NAMALWA (cell line): ENCODE results near the gene SPAG16.

Experiments
- DNase-seq: peaks from one replicate; pipeline ENCODE4 v3.0.0-alpha.2; 2015; ENCODE audit warnings: low spot score

SPAG16 gene

DNA sequence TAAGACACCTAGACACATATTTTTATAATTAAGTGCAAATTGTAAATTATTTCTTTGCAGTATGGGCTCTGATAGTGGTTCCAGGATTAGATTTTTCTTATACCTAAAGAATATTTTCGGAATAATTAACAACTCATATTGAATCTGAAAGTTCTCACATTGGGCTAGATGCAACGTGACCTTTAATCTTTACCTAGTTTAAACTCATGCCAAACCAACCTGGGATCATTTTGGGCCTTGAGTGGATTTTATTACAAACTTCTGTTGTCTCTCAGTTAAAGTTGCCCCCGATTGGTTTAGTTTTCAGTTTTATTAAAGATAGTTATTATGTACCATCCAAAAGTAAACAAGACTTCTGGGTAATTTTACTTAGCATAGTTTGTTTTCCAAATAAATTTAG lies 896.4 kb downstream of the SPAG16 start:
- DNase-seq, result no peak

DNA sequence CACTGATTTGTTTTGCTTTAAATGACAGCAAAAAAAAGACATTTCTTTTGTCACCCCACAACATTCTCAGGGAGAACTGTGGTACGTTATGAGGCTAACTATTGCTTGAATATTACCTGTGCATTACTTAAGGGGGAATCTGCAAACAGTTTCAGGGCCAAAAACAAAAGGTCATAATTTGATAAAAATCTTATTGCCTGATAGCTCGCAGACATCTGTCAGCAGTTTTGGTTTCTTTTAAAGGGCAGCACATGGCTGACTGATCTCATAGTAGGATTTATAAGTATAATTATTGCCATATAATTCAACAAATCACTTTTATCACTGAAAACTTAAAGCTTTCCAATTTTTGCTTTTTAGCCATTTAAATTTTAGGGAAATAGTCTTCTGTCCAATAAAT lies 900.2 kb downstream of the SPAG16 start:
- no peak for DNase-seq

DNA sequence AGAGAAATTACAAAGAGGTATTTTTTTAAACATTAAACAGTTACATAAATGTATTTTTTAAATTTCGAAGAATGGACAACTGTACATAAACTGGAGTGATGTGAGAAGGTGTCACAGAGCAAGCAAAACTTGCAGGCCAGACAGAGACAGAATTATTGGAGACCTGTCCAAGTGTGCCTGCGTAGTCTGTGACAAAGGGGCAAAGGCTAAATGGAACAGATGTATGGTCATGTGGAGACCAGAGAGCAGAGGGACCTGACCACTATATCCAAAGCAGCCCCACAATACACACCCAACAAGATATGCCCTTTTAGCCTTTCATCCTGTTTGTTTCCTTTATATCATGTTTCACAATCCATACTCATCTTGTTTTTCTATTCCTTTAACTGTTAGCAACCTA lies 901.3 kb downstream of the SPAG16 start:
- DNase-seq, result no peak

DNA sequence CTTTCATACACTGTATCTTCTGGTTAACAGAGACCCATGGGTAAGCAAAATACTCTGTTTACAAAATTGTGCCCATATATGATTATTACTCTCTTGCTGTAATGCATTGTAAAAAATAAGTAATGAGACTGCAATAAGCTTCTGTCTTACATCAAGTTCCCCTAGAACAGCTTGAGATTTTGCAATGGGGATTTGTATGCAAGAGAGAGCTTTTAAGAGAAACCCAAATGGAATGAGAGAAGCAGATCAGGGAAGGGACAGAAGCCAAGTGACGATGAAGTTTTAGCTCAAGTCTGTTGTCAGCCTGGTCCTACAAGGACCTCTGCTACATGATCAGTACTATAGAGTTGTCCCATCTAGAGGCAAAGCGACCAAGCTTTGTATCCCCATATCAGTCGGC lies 908.4 kb downstream of the SPAG16 start:
- DNase-seq, result no peak

DNA sequence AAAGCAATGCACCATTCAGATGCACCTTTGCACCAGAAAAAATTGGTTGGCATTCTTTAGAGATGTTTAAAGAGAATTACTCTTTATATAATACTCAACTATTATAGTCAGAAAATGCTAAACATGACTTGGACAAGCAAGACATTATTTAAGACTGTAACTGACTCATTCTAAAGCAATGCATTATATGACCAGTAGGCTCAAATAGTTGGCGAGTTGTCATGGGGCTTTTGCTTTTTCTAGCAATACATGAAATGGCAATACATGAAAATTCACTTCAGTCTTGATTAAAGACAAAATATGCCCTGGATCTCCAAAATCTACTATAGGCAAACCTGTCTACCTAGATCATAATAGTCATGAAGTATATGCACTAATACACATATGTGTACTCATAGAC lies 909.7 kb downstream of the SPAG16 start:
- no peak for DNase-seq

DNA sequence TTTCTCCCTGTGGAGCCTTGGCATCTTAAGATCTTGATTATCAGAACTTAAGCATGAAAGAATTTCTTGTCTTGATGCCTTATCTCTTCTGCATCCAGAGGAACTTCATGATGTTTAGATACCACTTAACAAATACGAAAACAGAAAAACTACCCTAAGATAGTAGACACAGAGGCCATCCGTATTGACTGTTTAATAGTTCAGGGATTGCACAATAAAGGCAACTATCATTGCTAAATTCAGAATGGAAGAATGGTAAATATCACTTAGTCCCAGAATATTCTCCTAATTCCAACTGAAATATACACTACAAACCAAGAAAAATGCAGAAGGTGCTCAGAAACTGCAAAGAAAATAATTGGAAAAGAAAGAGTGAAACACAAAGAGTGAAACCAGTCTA lies 912.0 kb downstream of the SPAG16 start:
- no peak for DNase-seq

DNA sequence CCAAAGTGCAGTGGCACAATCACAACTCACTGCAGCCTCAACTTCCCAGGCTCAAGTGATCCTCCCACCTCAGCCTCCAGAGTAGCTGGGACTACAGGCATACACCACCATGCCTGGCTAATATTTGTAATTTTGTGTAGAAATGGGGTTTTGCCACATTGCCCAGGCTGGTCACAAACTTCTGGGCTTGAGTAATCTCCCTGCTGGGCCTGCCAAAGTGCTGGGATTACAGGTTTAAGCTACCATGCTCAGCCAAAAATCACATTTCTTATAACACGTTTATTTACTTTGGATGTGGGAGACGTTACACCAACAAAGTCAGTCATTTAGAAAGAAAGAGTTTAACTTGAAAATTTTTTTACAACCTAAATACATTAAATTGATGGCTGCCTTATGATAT lies 917.6 kb downstream of the SPAG16 start:
- DNase-seq, result no peak

DNA sequence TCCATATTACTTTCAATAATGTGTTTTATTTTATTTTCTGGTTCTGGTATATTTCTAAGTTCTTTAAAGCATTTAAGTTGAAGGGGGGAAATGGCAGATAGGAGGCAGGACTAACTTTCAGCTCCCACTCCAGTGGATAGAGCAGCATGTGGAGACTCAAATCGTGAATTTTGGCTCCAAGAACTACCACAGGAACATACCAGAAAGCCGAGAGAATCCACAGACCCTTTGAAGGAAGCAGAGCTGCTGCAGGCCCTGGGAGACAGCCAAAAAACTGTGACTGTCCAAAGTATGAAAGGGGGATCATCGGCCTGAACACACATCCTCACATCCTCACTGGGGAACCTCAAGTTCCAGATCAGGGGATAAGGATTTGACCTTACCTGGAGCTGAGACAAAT lies 919.0 kb downstream of the SPAG16 start:
- no peak for DNase-seq

DNA sequence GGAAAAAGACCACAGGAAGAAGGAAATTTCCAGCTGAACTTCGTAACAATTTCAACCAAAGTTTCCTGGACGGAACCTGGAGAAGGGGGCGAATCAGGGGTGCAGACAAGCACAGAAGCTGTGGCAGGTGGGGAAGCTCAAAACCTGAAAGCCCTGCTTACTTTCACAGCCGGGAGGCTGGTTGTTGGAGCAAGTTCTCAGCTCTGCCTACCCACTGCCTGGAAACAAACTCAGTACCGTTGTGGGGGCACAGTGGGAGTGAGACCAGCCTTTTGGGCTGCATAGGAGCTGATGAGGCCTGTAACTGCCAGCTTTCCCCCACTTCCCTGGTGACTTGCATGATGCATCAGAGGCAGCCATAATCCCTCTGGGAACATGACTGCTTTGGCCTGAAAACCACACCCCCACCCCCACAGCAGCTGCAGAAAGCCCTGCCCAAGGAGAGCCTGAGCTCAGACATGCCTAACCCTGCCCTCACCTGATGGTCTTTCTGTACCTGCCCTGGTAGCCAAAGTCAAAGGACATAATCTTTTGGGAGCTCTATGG lies 919.6 kb downstream of the SPAG16 start:
- no peak for DNase-seq

DNA sequence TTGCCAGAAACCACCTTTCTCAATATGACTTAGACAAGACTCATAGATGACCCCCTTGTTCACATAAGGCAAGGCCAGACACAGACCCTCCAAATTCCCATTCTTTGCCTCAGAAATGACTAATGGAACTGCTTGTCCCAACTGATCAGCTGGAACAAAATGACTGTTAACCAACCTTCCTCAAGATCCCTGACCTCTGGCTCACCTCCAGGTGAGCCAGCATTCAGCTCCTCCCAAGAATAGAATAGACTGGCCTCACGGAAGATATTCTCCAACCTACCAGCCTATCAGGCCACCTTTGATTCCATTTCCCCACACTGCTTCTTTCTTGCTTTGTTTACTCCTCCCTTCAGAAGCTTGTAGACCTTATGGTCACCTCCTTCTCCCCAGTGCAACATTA lies 930.8 kb downstream of the SPAG16 start:
- DNase-seq, result no peak

DNA sequence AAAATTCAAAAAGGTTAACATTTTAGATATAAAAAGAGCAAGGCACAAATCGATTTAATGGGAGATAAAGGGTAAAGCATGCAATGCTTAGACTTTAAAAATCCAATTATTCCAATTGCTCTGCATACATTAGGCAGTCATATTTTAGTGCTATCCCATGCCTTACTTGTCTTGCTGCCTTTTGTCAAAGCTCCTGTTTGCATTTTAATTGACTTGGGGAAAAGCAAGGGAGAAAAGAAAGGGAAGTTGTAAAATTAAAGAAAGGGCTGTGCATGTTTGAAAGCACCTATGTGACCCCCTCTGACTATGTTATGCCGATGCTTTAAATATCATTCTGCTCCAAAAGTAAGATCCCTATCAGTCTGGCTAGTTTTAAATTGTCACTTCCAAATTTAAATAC lies 932.9 kb downstream of the SPAG16 start:
- no peak for DNase-seq

DNA sequence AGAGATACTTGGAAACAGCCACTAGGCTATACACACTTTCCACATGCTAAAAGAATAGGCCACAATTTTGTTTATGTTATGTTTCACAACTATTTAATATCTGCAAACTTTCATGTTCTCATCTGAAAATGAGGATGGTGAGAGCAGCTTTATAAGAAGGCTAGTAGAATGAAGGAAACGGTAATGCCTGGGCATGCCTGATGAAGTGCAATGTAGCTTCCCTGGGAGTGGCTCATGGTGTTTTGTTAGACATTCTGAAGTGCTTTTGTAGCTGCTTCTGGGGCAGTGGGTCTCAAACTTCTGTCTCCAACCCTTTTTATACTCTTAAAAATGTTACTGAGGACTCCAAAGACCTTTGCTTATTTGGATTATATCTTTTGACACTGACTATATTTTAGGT lies 933.3 kb downstream of the SPAG16 start:
- no peak for DNase-seq

DNA sequence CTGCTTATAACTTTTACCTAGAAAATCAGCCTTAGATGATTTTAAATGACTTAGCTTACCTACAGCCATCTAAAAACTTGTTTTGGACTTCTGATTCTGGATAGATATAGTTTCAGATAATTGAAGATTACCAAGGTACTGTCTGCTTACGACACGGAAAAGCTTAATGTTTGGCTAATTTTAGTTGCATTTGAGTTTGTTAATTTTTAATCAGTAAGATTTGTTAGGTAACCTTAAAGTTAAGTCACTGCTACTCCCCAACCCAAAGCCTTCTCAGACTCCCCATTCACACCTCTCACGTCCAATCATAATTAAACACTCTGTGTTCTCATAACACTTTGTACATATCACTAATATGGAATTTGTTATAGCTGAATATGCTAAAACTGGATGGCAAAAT lies 936.0 kb downstream of the SPAG16 start:
- DNase-seq, result no peak

DNA sequence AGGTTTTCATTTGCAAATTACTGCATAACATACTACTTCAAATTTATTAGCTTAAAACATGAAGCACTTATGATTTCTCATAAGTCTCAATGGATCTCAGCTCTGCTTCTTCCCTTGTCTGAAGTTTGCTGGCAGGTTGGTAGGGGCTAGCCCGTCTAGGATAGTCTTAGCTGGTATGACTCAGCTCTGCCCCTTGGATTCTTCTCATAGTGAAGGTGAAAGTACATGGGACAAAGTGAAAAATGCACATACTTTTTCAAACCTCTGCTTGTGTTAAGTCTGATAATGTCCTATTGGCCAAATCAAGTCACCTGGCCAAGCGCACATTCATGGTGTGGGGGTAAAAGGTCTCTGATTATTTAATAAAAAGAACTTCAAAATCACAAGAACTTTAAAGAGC lies 941.8 kb downstream of the SPAG16 start:
- no peak for DNase-seq

DNA sequence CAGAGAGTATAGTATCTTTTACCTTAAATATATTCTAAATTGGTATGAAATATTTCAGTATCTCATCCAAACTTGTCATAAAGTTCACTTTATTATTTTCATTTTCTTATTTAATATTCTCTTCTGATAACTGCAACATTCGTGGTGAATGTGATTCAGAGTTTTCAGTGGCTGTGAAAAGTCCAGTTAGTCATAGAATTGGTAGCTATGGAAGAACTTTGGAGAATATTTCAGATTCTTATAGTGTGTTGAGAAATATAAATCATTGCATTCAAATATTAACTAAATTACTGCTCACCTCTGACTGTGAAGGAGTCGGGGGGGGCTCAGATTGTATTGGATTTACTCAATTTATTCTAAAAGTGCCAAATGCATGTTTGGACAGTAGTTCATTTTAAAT lies 948.0 kb downstream of the SPAG16 start:
- no peak for DNase-seq

DNA sequence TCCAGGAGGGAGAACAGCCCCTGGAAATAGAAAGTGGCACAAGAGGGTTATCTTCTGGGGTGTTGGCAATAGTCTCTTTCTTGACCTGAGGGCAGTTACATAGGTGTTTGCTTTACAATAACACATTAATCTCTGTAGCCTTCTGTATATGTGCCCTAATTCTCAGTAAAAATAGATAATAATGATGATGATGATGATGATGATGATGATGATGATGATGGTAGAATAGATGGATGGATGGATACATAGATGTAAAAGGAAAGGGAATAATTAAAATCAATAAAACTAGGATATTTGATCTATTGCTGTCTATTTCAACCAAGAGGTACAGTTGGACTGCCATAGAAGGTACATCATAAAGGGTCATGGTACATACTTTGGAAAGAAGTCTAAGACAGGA lies 948.9 kb downstream of the SPAG16 start:
- DNase-seq, result no peak

DNA sequence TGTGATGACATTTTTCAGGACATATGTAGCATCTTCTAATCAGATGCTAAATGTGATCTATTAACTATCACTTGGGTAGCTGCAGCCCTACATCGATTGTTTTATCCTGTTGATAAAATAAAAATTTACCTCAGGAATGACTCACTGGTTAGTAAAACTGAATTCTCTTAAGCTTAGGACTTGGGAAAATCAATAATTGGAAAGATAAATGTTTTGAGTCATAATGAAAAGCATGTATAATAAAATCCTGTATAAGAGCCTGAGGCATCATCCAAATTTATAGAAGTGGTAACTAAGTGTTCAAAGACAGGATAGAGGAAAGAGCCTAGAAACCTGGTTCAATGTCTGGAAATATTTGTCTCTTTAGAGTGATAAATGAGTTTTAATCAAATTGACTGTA lies 958.5 kb downstream of the SPAG16 start:
- no peak for DNase-seq

DNA sequence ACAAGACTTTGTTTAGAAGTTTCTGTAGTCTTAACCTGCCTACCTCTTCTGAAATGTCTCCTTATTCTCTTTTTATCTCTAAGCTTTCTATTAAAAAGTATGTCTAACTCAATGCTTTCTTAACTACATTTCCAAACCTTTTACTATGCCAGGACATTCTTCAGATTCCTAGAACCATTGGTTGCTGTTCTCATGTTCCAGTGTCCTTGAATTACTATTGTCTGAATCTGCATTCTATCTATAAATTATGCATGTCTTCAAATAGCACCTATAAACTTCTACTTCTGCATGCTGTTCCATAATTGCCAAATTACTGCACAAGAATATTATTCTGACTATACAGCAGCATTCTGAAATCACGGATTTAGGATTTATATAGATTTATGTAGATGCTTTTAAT lies 960.6 kb downstream of the SPAG16 start:
- no peak for DNase-seq

DNA sequence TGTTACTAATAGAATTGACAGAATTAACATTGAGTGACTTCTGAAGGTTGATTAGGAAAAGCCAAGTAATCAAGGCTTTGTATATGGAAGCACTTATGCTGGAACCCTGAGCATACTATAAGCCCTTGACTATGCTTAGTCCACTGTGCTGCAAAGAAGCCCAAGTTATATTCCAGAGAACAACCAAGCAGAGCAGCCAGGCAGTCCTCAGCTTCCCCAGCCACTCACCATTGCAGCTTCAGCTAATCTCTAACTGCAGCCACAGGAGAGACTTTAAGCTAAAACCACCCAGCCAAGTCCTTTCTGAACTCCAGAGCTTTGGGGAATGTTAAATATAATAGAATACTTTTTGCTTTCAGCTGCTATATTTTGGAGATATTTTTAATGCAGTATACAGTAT lies 962.2 kb downstream of the SPAG16 start:
- no peak for DNase-seq

DNA sequence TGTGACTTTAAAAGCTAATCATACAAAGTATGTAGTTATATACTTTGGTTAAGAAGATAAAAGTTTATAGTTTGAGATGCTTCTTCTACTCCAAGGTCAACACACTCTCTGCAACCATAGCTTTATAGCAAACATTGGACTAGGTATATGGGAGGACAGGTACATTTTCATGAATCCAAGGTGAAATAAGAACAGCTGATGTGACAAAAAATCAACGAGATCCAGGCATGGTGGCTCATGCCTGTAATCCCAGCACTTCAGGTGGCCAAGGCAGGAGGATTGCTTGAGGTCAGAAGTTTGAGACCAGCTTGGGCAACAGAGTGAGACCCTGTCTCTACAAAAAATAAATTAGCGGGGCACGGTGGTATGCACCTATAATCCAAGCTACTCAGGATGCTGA lies 963.3 kb downstream of the SPAG16 start:
- no peak for DNase-seq

DNA sequence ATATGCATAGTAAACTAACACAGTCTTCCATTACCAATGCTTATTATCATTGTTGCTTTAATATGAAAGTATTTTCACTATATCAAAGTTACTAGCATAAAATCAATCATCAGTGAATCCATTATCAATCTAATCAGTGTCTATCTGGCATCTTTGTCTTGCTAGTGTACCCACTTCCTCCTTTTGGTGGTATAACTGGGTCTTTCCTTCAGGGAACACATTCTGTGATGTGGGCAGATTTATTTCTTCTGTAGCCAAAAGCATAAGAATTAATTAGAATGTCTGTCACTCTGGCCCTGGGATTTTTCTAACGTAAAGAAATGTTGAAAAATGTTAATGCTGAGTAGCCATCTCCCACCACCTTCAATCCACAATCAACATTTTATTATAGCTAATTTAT lies 970.8 kb downstream of the SPAG16 start:
- no peak for DNase-seq

DNA sequence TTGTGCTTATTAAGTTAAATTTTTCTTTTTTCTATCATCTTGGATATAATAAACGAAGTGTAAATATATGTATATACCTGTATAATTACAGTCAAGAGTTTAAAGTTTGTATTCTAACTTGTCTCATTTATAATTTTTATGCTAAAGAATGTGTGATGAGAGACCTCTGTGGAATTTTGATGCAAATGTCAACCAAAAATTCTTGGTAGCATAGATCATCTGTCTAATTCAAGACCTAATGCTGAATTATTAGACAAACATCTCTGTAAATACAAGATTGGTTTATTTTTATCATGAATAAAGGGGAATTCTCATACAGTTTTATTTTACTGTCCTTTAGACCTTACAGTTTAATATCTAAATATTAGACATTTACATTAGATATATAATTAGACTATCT lies 977.4 kb downstream of the SPAG16 start:
- no peak for DNase-seq

DNA sequence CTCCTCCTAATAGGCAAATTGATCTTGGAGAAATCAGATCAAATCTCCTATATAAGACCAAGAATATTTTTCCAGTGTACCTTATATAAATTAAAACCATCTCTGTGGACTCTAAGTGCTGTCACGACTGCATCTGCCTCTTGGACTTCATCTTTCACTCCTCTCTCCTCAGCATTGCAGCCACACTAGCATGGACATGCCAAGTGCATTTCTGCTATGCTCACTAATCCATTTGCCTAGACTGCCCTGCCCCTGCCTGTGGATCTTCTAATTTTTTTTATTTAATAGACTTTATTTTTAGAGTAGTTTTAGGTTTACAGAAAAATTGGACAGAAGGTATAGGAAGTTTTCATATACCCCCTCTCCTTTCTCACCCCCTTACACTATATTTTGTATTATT lies 979.9 kb downstream of the SPAG16 start:
- DNase-seq, result no peak

DNA sequence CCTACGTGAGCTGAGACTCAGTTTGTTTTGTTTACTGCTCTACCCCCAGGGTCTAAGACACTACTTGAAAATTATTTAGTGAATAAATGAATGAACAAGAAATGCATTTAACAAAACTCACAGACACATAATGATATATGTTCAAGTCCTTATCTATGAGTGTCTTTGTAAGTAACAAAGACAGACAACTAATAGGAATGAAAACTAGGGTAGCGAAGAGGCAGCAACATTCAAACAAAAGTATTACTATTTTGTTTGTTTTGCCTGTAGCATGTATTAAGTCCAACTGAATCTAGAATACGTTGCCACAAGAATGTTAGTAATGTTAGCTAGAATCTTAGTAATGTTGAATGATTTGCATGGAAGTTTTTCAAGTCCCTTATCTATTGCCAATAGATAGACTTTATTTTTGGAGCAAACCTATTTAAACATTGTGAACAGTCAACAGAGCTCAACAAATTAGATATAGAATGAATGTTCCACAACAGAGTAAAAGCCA lies 981.8 kb downstream of the SPAG16 start:
- DNase-seq, result no peak

DNA sequence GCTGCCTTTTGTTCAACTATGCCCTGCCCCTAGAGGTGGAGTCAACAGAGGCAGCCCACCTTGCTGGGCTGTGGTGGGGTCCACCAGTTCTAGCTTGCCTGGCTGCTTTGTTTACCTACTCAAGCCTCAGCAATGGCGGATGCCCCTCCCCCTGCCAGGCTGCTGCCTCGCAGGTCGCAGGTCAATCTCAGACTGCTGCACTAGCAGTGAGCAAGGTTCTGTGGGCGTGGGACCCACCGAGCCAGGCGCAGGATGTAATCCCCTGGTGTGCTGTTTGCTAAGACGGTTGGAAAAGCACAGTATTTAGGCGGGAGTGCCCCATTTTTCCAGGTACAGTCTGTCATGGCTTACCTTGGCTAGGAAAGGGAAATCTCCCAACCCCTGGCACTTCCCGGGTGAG lies 993.6 kb downstream of the SPAG16 start:
- DNase-seq, result no peak
